GM18499 (cell line): Measurements from ENCODE around the gene ANTKMT.
"Not testable (repeated sequence)": the region's sequence is repeated elsewhere in the genome, so short reads cannot be mapped to it uniquely, and the experiment has no call there.

ENCODE experiments used
- ATAC-seq: cut with Tn5 transposase; IDR thresholded peaks from one replicate; pipeline ENCODE4 v1.9.1; 2021; ENCODE audit warnings: moderate number of reproducible peaks; ENCODE audit not compliant: insufficient read depth, unreplicated experiment

Gene ANTKMT

GRCh38 chr16:680967-681745, 39.8 kb upstream of the ANTKMT start:
- ATAC-seq, result no peak

- ATAC-seq, result no peak
These were observed 39.1 kb upstream of the ANTKMT start for GRCh38 chr16:681746-682427.

- no peak for ATAC-seq
These were observed 38.2 kb upstream of the ANTKMT start for GRCh38 chr16:682493-683395.

- no peak for ATAC-seq
These were observed 37.4 kb upstream of the ANTKMT start for GRCh38 chr16:683396-684070.

GRCh38 chr16:684071-684794, 36.7 kb upstream of the ANTKMT start, which contains the start of gene JMJD8:
Gene JMJD8, minus strand, starts transcription at chr16:684334. Its CDS starts 15 bp downstream, at chr16:684319.
- peak; percentile 59 for ATAC-seq

- ATAC-seq, result no peak
These were observed 35.8 kb upstream of the ANTKMT start for GRCh38 chr16:684961-685696.

- no peak for ATAC-seq
These were observed 35.0 kb upstream of the ANTKMT start for GRCh38 chr16:685967-686366.

- ATAC-seq, result no peak
These were observed 34.3 kb upstream of the ANTKMT start for GRCh38 chr16:686459-687260.

GRCh38 chr16:687499-687898, 33.4 kb upstream of the ANTKMT start:
- ATAC-seq, result no peak

GRCh38 chr16:689175-689897, 31.6 kb upstream of the ANTKMT start:
- no peak for ATAC-seq

GRCh38 chr16:691242-691641, 29.7 kb upstream of the ANTKMT start:
- not testable (repeated sequence) for ATAC-seq

- no peak for ATAC-seq
These were observed 28.4 kb upstream of the ANTKMT start for GRCh38 chr16:692356-693108.

GRCh38 chr16:693364-693763, 27.6 kb upstream of the ANTKMT start:
- no peak for ATAC-seq

- ATAC-seq, result no peak
These were observed 27.2 kb upstream of the ANTKMT start for GRCh38 chr16:693766-694165.

- ATAC-seq, result no peak
These were observed 26.6 kb upstream of the ANTKMT start for GRCh38 chr16:694187-694862.

- ATAC-seq, result no peak
These were observed 26.0 kb upstream of the ANTKMT start for GRCh38 chr16:694863-695354.
